ENCODE results near the gene FHAD1. TPM values are rescaled to one million over a fixed set of nuclear protein-coding genes. Genes with fewer than 3 reads are reported as not detected.

FHAD1 gene
- total RNA-seq, 1 experiment from 2014 or later, result 3.5 TPM

GRCh38 chr1:15242766-15243165 is 4.3 kb upstream of the FHAD1 start:
- ATAC-seq (no peak), DNase-seq (ENCODE audit: low read depth, low spot score) (no peak)
- BruUV-seq (replicated peaks), result no TSS peak
- POLR2A ChIA-PET, result no interaction called here
- no peak overlapping the region for H3K9ac ChIP-seq (ENCODE audit: low read length)
- TF ChIP-seq ZFX (IDR thresholded peaks at IDR 0.05) (no peak), ATF3 (IDR thresholded peaks at IDR 0.05) (no peak)
- intact Hi-C loops (cut with micrococcal nuclease), result no loop called here
- H3K36me3 ChIP-seq (ENCODE audit: control insufficient read depth in 1 of 2, insufficient read depth in 2 of 2, low read length in 2 of 2), result no peaks in the 10 kb centered on the region
- no peaks in the 10 kb centered on the region for H4K20me1 ChIP-seq (ENCODE audit: insufficient read depth)
- H3K27ac ChIP-seq (ENCODE audit: low read depth, low read length), result no peak overlapping the region
- H3K27me3 ChIP-seq (ENCODE audit: insufficient read depth, low read length), result no peaks in the 10 kb centered on the region
- peaks cover 0 to 15% of the 10 kb centered on the region in 2 experiments; a peak in 2 of 4 replicates for H3K4me1 ChIP-seq (ENCODE audit: control insufficient read depth in 1 of 2, insufficient read depth in 2 of 2, low read length in 2 of 2)
- no peaks in the 10 kb centered on the region for H3K9me3 ChIP-seq (ENCODE audit: control insufficient read depth in 1 of 2, insufficient read depth in 1 of 2, low read depth in 1 of 2, low read length in 2 of 2)
- CTCF ChIA-PET, result no interaction called here
- RAD21 ChIA-PET (ENCODE audit: low non-redundant PET in 1 of 2, low total read pairs in 2 of 2, uncharacterized antibody in 2 of 2, unreplicated experiment in 2 of 2), result no interaction called here
- no peak overlapping the region for H3K4me2 ChIP-seq (ENCODE audit: low read length)
- H2AFZ ChIP-seq (ENCODE audit: low read depth, low read length, poor library complexity, severe bottlenecking), result no peak overlapping the region
- no peaks in the 10 kb centered on the region for H3K79me2 ChIP-seq (ENCODE audit: insufficient read depth, low read length)
- no peaks in the 10 kb centered on the region for H3K9me2 ChIP-seq (ENCODE audit: insufficient read depth)
- H3K4me3 ChIP-seq (replicated peaks in 1 of 2; ENCODE audit: low read depth in 1 of 2, low read length in 2 of 2), result no peak overlapping the region

DNA sequence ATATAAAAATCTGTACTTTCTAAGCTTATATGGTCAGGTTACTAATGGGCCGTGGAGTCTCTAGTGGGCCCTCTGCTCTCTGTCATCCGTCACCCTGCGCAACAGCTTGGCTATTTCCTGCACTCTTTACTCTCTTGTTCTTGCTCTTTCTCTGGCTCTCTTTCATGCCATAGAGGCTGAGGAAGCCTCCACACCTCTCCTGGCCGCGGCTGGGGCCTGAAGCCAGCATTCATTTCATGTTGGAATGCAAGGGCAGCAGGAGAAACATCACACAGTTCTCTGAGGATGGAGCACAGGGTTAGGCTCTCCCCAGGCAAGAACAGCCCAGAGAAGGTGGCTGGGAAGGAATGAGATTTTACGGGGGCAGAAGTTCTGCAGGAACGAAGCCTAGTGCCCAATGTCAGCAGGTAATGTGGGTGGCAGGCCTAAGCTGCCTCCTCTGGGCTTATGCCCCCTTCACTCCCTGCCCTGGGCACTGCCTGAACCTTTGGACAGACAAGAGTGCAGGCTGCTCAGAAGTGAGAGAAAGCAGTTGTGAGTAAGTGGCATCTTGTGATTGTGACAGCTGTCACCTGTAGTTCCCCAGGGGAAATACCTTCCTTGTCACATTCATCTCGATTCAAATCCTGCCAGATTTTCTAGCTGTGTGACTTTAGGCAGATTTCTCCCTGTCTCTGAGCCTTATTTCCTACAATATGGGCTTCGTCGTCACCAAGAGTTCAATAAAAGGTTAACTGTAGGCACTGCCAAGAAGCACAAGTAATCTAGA is 3.6 kb upstream of the FHAD1 start:
- RAD21 ChIA-PET (ENCODE audit: low non-redundant PET in 1 of 2, low total read pairs in 2 of 2, uncharacterized antibody in 2 of 2, unreplicated experiment in 2 of 2), result no interaction called here
- no TSS peak for BruUV-seq (replicated peaks)
- no peak overlapping the region for H3K9ac ChIP-seq (ENCODE audit: low read length)
- H3K4me2 ChIP-seq (ENCODE audit: low read length), result no peak overlapping the region
- no peak overlapping the region for H3K27ac ChIP-seq (ENCODE audit: low read depth, low read length)
- no peaks in the 10 kb centered on the region for H3K9me3 ChIP-seq (ENCODE audit: control insufficient read depth in 1 of 2, insufficient read depth in 1 of 2, low read depth in 1 of 2, low read length in 2 of 2)
- no peak for ATAC-seq
- H3K36me3 ChIP-seq (ENCODE audit: control insufficient read depth in 1 of 2, insufficient read depth in 2 of 2, low read length in 2 of 2), result no peaks in the 10 kb centered on the region
- intact Hi-C loops (cut with micrococcal nuclease), result no loop called here
- H3K79me2 ChIP-seq (ENCODE audit: insufficient read depth, low read length), result no peaks in the 10 kb centered on the region
- no peaks in the 10 kb centered on the region for H4K20me1 ChIP-seq (ENCODE audit: insufficient read depth)
- no peaks in the 10 kb centered on the region for H3K9me2 ChIP-seq (ENCODE audit: insufficient read depth)
- CTCF ChIA-PET, result no interaction called here
- H3K4me1 ChIP-seq (ENCODE audit: control insufficient read depth in 1 of 2, insufficient read depth in 2 of 2, low read length in 2 of 2), result peaks cover 0 to 17% of the 10 kb centered on the region in 2 experiments; a peak in 2 of 4 replicates
- POLR2A ChIA-PET, result no interaction called here
- no peak for DNase-seq (ENCODE audit: low read depth, low spot score)
- no peaks in the 10 kb centered on the region for H3K27me3 ChIP-seq (ENCODE audit: insufficient read depth, low read length)
- H3K4me3 ChIP-seq (replicated peaks in 1 of 2; ENCODE audit: low read depth in 1 of 2, low read length in 2 of 2), result no peak overlapping the region
- H2AFZ ChIP-seq (ENCODE audit: low read depth, low read length, poor library complexity, severe bottlenecking), result no peak overlapping the region
- TF ChIP-seq POLR2A (IDR thresholded peaks at IDR 0.05; ENCODE audit: borderline replicate concordance, extremely low read depth, insufficient read depth, insufficient read length) (no peak), TCF7L2 (IDR thresholded peaks at IDR 0.05; ENCODE audit: borderline replicate concordance, extremely low read depth, insufficient read depth, insufficient read length) (no peak), JUND (IDR thresholded peaks at IDR 0.05) (no peak), EGR1 (IDR thresholded peaks at IDR 0.05; ENCODE audit: low read depth) (no peak), EZH2phosphoT487 (IDR thresholded peaks at IDR 0.05; ENCODE audit: borderline replicate concordance) (no peak), POLR2AphosphoS5 (IDR thresholded peaks at IDR 0.05; ENCODE audit: low read depth, low read length) (no peak), ATF3 (IDR thresholded peaks at IDR 0.05) (no peak), YY1 (IDR thresholded peaks at IDR 0.05; ENCODE audit: extremely low read depth, insufficient replicate concordance, low read depth, low read length) (no peak), FOSL1 (IDR thresholded peaks at IDR 0.05; ENCODE audit: low read depth) (no peak), ZBTB33 (IDR thresholded peaks at IDR 0.05; ENCODE audit: extremely low read depth, insufficient replicate concordance, low read length) (no peak), CBX3 (IDR thresholded peaks at IDR 0.05; ENCODE audit: low read depth) (no peak), RAD21 (IDR thresholded peaks at IDR 0.05; ENCODE audit: low read depth) (no peak)
- TF ChIP-seq, protein P1, sequence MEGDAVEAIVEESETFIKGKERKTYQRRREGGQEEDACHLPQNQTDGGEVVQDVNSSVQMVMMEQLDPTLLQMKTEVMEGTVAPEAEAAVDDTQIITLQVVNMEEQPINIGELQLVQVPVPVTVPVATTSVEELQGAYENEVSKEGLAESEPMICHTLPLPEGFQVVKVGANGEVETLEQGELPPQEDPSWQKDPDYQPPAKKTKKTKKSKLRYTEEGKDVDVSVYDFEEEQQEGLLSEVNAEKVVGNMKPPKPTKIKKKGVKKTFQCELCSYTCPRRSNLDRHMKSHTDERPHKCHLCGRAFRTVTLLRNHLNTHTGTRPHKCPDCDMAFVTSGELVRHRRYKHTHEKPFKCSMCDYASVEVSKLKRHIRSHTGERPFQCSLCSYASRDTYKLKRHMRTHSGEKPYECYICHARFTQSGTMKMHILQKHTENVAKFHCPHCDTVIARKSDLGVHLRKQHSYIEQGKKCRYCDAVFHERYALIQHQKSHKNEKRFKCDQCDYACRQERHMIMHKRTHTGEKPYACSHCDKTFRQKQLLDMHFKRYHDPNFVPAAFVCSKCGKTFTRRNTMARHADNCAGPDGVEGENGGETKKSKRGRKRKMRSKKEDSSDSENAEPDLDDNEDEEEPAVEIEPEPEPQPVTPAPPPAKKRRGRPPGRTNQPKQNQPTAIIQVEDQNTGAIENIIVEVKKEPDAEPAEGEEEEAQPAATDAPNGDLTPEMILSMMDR (IDR thresholded peaks at IDR 0.05 in 2 of 3, conservative IDR thresholded peaks at IDR 0.05 in 1 of 3; ENCODE audit: borderline replicate concordance in 1 of 3, insufficient read depth in 1 of 3, low read depth in 2 of 3, low read length in 2 of 3), result no peak

Measured in HCT116 (cell line).